HPDE6-E6E7 (cell line): ENCODE results near the gene SMIM38.

Experiments
- DNase-seq: peaks from one replicate; pipeline ENCODE4 v3.0.0; 2011; ENCODE audit warnings: missing footprints; ENCODE audit errors: extremely low spot score

The SMIM38 gene

DNA sequence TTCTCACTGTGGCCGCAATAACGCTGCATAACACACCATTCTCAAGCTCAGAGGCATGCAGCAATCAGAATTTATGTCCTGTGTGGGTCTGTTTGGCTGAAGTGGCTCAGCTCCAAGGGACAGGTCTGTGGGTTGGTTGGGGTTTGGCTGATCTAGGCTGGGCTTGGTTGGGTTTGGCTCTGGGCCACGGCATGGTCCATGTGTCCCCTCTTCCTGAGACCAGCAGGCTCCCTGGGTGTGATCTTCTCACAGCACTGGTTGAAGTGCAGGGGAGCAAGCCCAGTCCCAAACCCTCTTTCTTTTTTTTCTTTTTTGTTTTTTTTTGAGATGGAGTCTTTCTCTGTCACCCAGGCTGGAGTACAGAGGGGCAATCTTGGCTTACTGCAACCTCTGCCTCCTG lies 25.0 kb downstream of the SMIM38 start:
- DNase-seq = no peak

DNA sequence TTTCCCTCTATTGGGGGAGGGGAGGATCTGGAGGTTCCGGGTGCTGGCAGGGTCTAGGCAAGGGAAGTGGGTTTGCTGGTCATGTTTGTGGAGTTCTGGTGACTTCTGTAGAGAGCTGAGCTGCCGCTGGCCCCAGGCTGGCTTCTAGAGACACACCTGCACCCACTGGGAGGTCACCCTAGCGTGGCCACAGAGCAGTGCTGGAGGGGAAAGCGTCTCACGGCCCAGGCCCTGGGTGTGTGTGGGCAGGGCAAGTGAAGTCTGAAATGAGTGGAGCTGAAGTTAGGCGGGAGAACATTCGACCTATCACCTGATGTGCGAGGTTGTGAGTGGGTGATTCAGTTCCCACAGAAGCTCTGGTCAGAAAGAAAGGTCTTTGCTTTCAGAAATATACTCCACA lies 27.9 kb downstream of the SMIM38 start:
- no peak for DNase-seq

DNA sequence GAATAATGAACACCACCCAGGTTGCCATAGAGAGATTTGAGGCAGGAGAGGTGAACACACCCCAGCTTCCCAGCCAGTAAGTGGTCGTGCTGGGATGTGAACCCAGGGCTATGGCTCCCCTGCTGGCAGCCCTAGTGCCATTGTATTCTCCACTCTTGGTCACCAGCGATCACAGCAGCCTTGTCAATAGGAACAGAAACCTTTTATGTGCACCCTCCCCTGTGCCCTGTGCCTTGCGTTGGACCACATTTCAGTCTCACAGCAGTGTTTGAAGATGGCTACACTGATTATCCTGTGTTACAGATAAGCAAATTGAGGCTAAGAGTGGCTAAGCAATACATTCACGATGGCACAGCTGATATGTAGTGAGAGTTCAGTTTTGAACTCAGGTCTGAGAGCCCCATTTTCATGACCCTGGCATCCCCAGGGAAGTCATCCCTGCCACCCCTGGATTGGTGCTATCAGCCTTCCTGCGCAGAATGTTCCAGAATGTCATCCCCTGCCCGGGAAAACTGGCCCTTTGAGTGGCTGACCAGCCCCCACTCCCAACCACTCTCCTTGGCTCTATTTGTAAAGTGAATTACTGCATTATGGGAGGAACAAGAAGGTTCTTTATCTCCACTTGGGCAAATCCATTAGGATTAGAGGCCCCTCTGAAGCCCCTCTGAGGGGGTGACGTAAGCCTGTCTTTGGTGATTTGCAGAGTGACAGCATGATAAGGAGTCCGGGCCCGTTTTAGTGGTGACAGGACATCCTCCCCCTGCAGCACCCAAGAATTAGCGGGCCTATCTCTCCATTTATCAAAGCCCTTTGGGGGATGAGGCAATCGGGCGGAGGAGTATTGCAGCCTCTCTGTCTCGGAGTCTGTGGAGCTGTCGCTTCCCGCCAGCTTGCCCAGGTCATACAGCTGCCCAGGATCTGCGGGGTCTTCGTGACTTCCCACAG lies 30.9 kb downstream of the SMIM38 start:
- no peak for DNase-seq

DNA sequence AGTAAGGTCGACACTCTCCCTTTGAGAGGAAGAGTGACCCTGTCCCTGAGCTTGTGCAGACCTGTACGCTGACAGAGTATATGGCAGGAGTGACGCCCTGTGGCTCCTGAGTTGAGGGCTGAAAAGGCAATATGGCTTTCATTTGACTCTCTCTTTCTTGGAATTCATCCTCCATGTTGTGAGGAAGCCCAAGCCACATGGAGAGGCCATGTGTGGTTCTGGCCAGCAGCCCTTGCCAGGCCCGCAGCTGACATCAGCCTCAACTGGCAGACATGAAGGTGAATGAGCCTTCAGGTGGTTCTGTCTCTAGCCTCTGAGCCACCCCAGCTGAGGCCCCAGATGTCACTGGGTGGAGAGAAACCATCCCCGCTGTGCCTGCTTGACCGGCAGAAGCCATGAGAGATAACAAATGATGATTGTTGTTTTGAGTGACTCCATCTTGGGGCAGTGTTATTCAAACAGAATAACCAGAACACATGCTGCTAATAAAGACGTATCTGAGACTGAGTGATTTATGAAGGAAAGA lies 31.9 kb downstream of the SMIM38 start:
- DNase-seq = no peak

DNA sequence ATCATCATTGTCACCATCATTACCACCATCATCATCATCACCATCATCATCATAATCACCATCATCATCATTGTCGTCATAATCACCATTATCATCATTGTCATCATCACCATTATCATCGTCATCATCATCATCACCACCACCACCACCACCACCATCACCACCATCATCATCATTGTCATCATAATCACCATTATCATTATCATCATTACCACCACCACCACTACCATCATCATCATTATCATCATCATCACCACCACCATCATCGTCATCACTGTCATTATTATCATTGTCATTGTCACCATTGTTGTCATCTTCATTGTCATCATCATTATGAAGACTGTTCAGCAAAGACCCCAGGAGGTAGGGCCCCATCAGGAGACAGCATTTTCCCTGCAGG lies 33.3 kb downstream of the SMIM38 start:
- DNase-seq = no peak

DNA sequence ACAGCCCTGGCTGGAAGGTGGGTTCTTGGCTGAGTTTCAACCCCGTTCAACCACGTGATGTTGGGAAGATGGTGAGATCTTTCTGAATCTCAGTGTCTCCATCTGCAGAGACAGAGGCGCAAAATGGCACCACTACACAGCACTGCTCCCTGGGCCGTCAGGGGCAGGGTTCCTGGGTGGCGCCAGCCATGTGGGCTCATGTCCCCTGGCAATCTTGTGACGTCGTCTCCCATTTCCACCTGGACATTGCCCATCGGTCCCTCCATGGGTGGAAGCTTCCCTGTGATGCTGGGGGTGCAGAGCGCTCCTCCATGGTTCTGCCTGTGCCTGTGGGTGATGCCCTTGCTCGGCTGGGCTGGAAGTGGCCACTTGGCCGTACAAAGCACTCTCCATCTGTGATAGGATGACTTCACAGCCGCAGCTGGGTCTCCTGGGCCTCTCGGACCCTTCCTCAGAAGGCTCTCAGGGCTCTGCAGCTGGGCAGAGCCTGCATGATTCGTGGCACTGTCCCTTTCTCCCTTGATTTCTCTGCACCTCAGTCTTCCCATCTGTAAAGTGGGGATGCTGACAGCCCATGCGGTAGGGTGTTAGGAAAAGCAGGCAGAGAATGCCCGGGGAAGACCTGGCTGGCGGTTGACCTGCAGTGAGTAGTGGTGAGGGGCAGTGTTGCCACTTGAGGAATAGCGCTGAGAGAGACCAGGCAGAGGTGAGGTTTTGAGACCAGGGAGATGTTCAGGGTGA lies 35.2 kb downstream of the SMIM38 start:
- no peak for DNase-seq

DNA sequence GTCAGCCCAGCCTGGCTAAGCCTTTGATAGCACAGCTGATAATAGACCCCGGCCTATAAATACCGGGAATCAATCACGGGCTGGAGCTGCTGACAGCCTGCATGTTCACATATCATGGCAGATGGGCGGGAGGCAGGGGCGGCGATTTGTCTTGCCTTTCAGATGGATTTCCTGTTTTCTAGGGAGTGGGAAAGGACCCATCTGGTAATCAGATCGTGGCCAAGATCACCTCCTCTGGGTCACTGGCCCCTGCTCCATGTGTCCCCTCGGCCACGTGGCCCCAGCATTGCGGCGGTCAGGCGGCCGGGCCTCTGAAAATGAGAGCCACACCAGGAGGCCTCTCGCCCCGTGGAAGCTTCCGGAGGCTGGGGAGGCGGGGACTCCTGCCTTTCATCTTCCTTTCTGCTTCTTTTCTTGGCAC lies 36.6 kb downstream of the SMIM38 start:
- no peak for DNase-seq

DNA sequence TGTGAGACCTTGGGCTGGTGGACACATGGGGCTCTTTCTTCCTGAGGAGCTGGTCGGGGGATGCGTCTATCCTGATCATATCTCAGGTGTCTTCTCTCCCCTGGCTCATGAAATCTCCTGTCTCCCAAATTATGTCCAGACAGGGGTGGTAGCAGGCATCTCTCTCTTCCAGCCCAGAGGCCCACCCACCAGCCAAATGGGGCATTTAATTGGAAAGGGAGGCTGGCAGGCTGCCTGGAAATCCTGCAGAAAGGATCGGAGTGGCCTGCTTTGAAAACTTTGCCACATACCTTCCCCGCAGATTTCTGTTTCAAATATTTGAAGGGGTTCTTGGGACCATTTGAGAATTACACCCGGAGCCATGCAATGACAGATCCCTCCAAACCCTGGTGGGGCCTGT lies 37.4 kb downstream of the SMIM38 start:
- DNase-seq = no peak

DNA sequence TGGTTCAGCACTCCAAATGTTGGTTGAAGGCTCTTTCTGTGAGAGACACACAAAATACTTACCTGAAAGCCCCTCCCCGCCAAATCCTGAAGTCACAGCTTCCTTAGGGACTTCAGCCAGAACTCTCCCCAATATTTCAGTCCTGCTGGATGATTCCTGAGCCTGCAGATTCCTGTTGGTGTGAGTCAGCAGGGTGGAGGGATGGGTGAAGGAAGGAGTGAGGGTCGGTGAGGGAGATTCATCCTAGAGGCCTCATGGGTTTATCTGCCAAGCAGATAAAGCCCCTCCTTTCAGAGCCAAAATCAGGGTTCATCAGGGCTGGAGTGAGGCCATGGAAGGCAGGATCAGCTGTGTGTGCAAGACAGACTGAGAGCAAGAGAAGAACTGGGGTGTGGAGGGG lies 37.9 kb downstream of the SMIM38 start:
- no peak for DNase-seq

DNA sequence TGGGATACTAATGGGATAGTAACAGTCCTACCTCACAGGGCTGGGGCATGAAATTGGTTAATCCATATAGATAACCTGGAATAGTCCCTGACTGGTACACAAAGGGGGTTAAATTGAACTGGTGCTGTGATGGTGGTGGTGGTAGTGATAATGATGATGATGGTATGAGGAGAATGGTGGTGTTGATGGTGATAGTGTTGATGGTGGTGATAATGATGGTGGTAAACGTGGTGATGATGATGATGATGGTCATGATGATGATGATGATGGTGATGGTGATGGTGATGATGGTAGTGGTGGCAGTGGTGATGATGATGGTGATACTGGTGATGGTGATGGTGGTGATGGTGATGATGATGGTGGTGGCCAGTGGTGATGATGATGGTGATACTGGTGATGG lies 38.7 kb downstream of the SMIM38 start:
- DNase-seq = no peak

DNA sequence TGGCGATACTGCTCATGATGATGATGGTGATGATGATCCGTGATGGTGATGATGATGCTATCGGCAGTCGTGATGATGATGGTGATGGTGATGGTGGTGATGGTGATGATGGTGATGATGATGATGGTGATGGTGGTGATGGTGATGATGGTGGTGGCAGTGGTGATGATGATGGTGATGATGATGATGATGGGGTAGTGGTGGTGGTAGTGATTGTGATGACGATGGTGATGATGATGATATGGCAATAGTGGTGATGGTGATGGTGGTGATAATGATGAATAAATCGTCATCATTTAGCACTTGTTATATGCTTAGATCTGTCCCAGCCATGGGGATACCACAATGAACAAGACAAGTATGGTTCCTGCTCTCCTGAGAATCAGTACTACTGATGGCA lies 39.2 kb downstream of the SMIM38 start:
- no peak for DNase-seq

DNA sequence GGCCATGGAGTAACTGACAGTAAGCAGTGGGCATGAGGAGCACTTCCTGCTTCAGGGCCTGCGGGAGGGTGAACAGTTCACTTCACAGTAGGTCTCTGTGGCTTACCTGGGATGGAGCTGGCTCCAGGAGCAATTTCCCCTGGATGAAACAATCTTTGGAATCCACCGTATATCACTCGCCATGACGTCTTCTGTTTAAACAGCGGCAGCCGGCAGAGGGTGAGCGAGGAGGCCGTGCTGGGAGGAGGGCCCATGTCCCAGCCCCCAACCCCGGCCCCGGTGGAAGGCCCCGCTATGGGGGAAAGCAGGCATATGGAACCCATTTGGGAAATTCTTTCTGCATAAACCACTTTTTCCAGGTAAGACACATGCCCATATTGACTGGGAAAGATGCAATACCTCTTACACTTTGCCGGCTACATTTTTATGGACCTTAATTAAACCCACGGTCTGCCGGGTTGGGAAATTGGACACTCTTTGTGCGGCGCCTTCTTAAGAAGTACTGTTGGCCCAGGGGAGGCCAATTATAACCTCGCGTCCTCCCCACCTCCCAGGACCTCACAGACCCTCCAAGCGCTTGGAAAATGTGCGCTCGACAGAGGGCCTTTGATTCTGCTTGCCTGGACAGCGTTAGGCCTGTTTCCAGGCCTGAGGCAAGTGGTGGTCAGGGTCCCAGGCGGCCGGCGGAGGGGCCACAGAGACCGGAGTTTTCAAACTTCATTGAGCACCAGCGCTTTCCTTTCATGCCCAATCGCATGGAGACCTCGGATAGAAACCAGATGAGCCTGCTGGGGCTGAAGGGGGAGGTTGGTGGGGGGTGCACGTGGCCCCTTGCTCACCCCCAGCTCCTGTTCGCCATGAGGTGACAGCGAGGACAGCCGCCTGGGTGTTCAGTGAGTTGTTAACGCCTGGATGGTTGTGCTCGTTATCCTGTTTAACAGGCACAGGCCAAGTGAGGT lies 40.4 kb downstream of the SMIM38 start:
- no peak for DNase-seq

DNA sequence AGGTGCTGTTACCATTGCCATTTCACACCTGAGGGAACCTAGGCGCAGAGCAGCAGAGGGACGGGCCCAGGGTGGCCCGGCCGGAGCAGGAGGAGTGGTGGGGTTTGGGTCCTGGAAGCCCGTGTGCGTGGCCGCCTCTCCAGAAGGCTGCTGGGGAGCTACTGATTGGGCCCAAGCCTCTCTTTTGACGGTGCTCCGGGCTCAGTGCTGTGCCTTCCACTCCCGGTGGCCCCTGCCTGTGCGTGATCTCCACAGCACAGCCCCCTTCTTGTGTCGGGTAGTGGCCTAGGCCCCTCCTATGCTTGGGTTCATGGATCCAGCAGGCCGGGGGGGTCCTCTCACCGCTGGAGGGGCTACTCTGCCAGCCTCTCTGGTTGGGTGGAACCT lies 41.0 kb downstream of the SMIM38 start:
- DNase-seq = no peak

DNA sequence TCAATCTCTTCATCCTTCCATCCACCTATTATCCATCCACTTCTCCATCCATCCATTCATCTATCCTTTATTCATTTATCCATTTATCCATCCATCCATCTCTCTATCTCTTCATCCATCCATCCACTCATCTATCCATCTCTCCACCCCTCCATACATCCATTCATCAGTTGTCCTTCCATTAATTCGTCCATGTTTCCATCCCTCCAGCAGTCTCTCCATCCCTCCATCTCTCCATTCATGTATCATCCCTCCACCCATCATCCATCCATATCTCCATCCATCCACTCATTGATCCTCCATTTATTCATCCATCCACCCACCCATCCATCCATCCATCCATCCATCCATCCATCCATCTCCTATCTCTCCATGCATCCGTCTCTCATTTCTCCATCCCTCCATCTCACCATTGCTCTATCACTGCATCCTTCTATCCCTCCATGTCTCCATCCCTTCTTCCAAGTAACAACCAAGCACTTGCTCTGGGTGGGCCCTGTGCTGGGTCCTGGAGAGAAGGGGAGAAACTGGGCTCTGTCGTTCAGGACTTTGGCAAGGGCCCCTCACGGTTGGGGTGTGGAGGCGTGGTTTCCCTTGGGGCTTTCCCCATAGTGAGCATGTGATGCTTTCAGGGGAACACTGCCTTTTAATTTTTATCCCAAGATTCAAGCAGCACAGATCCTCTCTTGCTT lies 43.3 kb downstream of the SMIM38 start:
- no peak for DNase-seq

DNA sequence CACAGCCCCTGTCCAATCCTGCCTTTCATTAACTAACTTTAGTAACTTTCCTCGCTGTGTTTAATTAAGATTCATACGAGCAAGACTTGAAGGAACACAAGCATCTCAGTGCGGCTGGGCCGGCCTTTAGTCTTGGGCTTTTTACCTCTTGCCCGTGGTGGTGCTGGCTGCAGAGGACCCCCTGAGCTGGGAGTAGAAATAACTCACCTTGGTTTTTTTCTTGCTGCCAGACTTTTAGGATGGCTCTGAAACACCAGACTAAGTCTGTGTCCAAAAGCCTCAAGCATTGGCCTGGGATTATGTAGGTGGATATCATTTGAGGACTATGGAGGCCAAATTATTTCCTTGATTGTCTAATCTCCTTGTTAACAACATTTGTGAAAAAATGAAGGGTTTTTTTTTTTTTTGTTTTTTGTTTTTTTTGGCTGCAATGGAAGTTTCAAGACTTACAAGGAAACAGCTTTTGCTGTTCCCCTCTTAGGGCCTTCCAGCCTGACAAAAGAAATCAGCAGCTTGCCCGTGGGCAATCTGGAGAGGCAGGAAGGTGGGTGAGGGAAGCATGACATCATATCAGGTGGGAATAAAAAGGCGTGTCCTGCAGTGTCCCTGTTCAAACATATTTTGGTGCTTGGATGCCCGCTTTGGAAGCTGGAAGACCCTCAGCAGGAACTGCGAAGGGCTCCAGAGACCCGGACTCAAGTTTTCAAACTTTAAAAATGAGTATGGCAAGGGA lies 44.0 kb downstream of the SMIM38 start:
- DNase-seq = no peak

DNA sequence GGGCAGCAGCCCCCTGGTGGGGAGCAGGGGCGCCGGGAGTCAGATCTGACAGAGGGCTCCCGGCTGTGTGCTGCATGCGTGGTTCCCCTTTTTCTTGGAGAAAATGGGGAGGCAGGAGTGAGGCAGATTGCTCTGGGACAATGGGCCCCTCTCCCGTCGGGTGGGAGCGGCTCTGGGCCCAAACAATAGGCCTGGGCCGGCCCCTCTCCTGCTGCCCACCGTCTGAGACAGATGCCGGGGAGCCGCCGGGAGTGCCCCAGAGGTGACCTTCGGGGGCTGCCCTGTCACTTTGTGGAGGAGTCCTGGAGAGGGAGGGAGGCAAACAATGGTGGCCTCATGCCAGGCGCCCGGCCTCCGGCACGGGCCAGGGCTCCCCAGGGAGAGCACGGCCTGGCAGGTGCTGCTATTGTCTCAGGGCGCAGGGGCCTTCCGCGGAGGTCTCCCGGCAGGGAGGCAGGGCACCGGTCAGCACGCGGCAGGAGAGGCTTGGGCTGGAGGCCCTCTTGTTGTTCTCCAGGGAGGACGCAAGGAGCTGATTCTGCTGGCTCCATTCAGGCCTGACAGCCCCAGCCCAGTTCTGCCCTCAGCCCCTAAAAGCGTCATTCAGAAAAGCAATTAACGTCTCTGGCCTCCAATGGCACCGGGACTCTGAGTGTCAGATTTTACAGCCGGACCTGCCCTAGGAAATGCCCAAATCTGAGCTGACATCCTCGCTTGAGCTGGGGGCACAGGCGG lies 44.8 kb downstream of the SMIM38 start:
- DNase-seq = no peak

DNA sequence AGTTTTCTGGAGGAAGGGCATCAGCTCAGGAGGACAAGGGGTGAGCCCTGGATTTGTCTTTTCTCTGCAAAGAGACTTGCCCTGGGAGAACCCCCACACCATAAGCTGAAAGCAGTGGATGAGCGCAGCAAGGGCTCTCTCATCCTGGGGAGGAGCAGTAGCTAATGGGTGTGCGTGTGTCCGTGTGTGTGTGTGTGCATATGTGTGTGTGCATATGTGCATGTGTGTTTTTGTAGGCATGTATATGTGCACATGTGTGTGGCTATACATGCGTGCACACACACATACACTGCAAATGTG lies 45.3 kb downstream of the SMIM38 start:
- DNase-seq = no peak

DNA sequence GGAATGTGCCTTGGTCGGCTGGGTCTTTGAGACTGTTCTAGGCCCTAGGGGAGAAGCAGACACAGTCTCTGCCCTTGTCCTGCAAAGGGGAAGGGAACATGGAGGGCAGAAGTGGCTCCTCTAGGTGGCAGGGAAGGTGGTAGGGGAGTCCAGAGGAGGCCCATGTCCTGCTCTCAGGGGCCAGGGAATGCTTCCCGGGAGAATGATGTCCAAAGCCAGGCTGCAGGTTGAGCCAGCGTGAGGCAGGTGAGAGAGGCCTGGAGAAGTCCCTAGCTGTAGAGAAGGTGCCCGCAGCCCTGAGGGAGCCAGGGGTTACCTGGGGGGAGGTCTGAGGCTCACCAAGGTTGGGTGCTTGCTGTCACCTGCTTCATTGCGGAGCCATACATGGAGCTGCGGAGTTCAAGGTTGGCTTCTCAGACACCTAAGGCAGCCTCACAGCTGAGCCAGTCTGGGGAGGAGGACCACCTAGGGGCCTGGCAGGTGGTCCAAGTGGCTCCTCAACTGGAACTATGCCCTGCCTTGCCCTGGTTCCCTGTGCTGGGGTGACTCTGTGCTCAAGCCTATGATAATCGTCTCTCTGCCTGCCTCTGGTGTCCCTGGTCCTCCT lies 46.1 kb downstream of the SMIM38 start:
- DNase-seq = no peak

DNA sequence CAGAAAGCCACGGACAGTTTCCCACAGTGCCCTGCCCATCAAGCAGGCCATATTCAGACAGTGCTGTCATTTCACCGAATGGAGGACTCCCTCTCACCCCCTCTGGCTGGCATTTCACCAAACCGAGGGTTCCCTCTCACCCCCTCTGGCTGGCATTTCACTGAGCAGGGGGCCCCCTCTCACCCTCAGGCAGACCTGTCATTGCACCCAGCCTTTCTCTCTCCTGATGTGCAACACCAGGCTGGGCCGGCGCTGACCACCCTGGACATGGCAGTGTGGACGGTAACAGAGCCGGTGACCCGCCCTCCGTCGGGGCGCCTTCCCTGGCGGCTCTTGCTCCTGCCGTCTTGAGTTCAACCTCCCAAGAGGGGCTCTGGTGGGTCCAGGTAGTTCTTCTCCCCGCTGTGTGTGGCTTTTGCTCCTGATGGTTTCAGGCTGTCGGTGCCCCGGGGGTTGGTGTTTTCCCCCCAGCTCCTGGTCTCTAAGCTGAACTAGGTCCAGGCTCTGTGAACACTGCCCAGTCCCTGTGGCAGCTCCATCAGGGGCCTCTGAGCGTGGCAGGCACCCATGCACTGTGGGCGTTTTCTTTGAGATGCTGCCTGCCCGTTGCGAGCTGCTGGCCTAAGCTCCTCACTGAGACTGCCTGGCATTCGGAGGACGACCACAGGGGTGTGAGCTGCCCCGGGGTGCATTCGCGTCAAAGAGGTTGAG lies 46.9 kb downstream of the SMIM38 start:
- DNase-seq = no peak
